T-helper 1 cell (primary cell): ENCODE data around the gene MCCC1.
A peak's percentile ranks its signal among the peaks of the same experiment; 100 is the strongest.
"Not testable (repeated sequence)": the region's sequence is repeated elsewhere in the genome, so short reads cannot be mapped to it uniquely, and the experiment has no call there.

Experiments used
- DNase-seq, 5 donors: peaks; one replicate each; pipeline ENCODE4 v3.0.0-alpha.2; 2012 to 2020

The MCCC1 gene

DNA sequence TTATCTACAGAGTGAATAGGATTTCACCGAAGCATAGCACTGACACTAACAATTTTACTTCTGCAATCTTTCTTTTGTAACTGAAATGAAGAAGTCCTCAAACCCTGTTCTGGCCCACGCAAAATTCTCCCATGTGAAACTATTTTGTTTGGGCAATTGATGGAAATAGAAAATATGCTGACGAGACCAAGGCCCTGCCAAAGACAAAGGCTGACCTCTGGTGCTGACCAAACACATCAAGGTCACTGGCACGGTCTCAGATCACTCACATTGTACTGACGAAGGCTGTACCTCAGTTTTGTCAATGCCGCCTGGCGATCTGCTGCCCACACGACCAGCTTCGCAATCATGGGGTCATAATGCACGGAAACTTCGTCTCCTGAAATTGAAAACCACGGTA, 60.5 kb downstream of the MCCC1 start:
- DNase-seq = no peak

DNA sequence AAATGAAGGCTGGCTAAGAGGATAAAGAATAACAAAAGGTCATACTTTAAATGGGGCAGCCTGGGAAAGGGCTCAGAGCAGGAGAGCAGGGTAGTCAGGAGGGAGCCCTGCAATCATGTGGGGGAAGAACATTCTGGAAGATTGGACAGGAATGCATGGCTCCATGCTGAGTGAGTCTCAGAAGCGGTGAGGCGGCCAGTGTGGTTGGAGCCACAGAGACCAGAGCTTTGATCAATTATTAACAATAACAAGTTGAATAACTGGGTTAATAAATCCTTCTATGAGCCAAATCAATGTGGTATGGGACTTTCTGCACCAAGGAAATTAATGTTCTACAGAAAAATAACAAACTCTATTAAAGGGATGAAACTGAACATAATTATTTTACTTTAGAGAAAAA, 61.1 kb downstream of the MCCC1 start:
- DNase-seq = no peak

- no peak for DNase-seq
Measured at GRCh38 chr3:183033746-183034145, 65.5 kb downstream of the MCCC1 start.

- DNase-seq = no peak
Measured at GRCh38 chr3:183032880-183033555, 66.3 kb downstream of the MCCC1 start.

DNA sequence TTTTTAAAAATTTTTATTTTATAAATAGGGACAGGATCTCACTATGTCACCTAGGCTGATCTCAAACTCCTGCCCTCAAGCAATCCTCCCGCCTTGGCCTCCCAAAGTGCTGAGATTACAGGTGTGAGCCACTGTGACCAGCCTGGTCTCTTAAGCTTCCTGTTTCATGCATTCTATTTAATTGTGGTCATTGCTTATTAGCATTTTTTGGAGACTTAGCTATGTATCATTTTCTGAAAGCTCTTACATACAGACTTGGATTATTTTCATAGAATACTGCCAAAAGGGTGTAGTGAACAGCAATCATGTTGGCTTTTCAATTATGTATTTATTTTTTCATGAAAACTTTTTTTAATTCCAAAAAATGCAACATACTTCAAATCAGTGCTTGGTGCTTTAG, 67.5 kb downstream of the MCCC1 start:
- no peak for DNase-seq

- no peak for DNase-seq
Measured at GRCh38 chr3:183028416-183028815, 70.9 kb downstream of the MCCC1 start.

- DNase-seq = no peak
Measured at GRCh38 chr3:183027276-183027675, 72.0 kb downstream of the MCCC1 start.

GRCh38 chr3:183022936-183023516, 76.3 kb downstream of the MCCC1 start:
- DNase-seq = no peak

DNA sequence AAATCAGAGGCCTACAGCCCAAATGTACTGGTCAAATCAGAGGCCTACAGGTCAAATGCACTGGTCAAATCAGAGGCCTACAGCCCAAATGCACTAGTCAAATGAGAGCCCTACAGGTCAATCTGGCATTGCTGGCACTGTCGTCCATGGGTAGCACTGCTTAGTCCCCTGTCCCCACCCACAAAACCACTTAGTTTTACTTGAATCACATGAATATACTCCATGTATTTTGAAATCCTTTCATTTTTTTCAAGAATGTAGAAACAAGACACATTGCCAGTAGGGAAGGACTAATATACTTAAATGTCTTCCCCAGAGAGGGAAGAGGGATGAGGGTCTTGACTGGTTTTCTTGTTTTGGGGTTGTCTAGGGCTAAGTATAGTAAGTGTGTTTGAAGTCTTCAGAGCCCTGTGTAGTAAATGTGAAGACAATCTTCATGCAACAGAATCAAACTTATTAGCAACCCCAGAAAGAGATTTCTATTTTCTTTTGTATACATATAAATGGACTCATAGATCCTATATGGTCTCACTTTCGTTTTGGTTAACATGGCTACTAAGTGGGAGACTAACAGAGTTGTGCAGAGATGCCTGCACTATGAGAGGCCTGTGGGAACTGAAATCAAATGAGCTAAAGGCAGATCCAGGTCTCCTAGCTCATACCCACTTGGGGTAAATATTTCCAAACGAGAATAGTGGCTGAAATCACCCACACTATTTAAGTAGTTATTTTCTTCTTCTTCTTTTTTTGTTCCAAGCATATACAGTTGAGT, 80.7 kb downstream of the MCCC1 start:
- peak in 1 of 5 donors; percentile 21 for DNase-seq

GRCh38 chr3:183015185-183015584, 84.1 kb downstream of the MCCC1 start:
- DNase-seq = no peak

DNA sequence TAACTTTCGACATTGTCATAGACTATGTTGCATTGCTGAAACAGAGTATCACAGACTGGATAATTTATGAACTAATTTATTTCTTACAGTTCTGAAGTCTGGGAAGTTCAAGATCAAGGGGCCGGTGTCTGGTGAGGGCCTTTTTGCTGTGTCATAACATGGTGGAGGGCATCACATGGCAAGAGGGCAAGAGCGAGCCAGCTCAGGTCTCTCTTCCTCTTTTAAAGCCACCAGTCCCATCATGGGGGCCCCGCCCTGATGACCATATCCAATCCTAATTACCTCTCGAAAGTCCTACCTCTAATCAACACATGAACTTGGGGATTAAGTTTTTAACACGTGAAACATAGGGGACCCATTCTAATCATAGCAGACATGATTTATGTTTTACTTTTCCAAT, 85.4 kb downstream of the MCCC1 start:
- DNase-seq = no peak

GRCh38 chr3:183013074-183013473, 86.2 kb downstream of the MCCC1 start:
- no peak for DNase-seq

GRCh38 chr3:183008800-183009199, 90.5 kb downstream of the MCCC1 start:
- DNase-seq = no peak

- DNase-seq = no peak
Measured at GRCh38 chr3:183008303-183008702, 91.0 kb downstream of the MCCC1 start.

DNA sequence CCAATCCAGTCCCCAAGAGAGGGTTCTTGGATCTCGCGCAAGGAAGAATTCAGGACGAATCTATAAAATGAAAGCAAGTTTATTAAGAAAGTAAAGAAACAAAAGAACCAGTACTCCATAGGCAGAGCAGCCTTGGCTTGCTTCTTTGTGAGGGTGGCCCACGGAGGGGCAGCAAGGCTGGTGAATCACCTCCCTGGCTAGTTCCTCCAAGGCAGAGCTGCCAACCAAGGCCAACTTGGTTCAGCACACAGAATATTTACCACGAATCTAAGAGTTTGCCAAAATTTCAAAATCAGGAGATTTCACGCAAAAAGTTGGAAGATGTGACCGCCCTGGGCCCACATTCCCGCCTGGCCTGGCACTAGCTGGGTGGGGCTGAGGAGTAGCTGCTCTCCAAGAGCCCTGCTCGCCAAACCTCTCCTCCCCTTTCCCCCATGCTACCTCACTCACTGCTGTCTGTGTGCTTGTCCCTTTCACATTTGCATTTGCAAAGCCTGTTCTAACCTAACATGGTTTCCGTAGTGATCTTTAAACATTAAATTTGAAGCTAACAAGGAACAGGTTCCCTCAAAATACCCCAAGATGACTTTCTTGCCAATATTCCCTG, 92.8 kb downstream of the MCCC1 start:
- no peak for DNase-seq

GRCh38 chr3:182999767-183000166, 99.5 kb downstream of the MCCC1 start:
- no peak for DNase-seq

DNA sequence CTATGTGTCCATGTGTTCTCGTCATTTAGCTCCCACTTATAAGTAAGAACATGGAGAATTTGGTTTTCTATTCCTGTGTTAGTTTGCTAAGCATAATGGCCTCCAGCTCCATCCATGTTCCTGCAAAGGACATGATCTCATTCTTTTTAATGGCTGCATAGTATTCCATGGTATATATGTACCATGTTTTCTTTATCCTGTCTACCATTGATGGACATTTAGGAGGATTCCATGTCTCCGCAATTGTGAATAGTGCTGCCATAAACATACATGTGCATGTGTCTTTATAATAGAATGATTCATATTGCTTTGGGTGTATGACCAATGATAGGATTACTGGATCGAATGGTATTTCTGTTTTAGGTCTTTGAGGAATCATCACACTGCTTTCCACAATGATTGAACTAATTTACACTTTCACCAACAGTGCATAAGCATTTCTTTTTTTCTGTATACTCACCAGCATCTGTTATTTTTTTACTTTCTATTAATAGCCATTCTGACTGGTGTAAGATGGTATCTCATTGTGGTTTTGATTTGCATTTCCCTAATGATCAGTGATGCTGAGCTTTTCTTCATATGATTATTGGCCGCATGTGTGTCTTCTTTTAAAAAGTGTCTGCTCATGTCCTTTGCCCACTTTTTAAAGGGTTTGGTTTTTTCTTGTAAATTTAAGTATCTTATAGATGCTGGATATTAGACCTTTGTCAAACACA, 105.7 kb downstream of the MCCC1 start:
- DNase-seq = not testable (repeated sequence)

DNA sequence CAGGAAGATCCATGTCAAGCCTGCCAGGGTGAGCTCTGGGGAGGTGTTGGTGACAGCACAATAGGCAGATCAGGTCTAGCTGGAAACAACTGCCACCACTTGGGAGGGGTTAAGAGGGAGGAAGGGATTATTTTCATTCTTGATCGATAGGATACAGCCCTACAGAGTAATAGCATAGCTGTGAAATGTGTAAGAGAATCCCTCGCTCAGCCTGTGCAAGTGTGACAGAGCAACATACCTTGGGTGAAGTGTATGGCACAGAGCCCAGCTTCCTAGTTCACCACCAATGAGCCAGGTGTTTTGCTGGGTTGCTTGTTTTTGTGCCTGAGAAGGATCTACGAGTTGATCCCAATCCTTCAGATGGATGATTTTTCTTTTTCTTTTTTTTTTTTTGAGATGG, 109.7 kb downstream of the MCCC1 start:
- DNase-seq = no peak

- DNase-seq = no peak
Measured at GRCh38 chr3:182986021-182986420, 113.3 kb downstream of the MCCC1 start.

DNA sequence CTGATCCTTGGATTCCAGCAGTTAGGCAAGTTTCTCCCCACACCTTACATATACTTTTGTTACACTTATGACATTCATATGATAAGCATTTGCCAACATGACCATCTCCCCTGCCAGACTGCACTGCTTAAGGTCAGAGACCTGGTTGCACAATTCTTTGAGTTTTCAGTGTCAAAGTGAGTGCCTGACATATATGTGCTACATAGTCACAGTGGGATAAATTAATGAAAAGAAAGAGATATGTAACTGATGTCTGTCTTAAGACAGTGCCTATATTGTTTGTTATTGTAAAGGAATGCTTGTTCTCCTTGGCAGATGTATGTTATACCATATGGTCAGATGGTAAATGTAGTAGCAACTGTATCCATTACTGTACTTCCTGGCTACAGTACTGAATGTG, 115.4 kb downstream of the MCCC1 start:
- no peak for DNase-seq

DNA sequence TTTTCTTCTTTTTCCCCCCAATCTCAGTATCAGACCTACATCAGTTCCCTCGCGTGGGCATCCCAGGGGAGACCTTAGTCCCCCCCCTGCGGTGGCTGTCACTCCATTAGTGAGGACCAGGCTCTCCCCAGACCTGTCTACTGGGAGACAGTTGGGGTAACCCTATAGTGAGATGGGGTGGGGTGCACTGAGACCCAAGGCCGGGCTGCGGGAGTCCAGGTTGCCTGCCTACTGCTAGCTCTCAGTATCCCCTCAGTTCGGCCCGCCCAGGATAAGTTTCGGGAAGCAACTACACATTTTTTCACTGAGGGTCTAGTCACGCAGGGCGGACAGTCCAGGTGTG, 118.3 kb downstream of the MCCC1 start:
- no peak for DNase-seq

GRCh38 chr3:182980204-182981037, 118.9 kb downstream of the MCCC1 start, which contains the start of gene DCUN1D1:
Gene DCUN1D1, minus strand, starts transcription at chr3:182980538. Its CDS starts 49 bp downstream, at chr3:182980489.
- peak; percentile 82 to 88 (median 83) for DNase-seq
